IMR-90 (cell line): ENCODE data around the gene FBXW10B. TPM values are rescaled to one million over a fixed set of nuclear protein-coding genes. Genes with fewer than 3 reads are reported as not detected.

Source experiments
- ATAC-seq: fragments of 200-7000 bp; cut with Tn5 transposase; 2 replicates; pipeline ENCODE4 v1.9.1; 2020; ENCODE audit warnings: low read depth, mild to moderate bottlenecking, moderate library complexity
- BruUV-seq: library from RNA; stranded (reverse); fragments of 400-500 nt; replicated peaks from 2 replicates; lab custom pipeline; 2021; lab: Mats Ljungman, UMichigan
- CTCF ChIA-PET: fragments of 300-600 bp; formaldehyde crosslinking; extraction: SDS; loops from one replicate; lab custom pipeline; 2021; ENCODE audit warnings: antibody characterized with exemption; lab: Yijun Ruan, JAX
- POLR2A ChIA-PET: fragments of 300-600 bp; sonication (Branson Sonifier 250); formaldehyde crosslinking; loops from one replicate; lab custom pipeline; 2022; ENCODE audit warnings: antibody characterized with exemption; ENCODE audit not compliant: unreplicated experiment; lab: Charles Lee
- DNase-seq: peaks from one replicate; pipeline ENCODE4 v3.0.0; 2013
- H2AFZ ChIP-seq: replicated peaks from 2 replicates; pipeline ENCODE3; 2013; ENCODE audit warnings: low read length, mild to moderate bottlenecking; ENCODE audit not compliant: poor library complexity
- H2AK5ac ChIP-seq: 2 replicates; pipeline ENCODE4 v1.6.1; 2013; ENCODE audit warnings: low read depth, low read length, inconsistent platforms
- H2AK9ac ChIP-seq: replicated peaks from 2 replicates; pipeline ENCODE3; 2013; ENCODE audit warnings: mild to moderate bottlenecking, low read depth, low read length, moderate library complexity; ENCODE audit not compliant: poor library complexity
- H2BK120ac ChIP-seq: 2 replicates; pipeline ENCODE4 v1.6.1; 2013; ENCODE audit warnings: low read depth, low read length, inconsistent platforms
- H2BK15ac ChIP-seq: 3 replicates; pipeline ENCODE4 v1.6.1; 2013; ENCODE audit warnings: low read depth, low read length, inconsistent platforms
- H2BK20ac ChIP-seq: 2 replicates; pipeline ENCODE4 v1.6.1; 2013; ENCODE audit warnings: low read depth, mild to moderate bottlenecking, inconsistent platforms, low read length, moderate library complexity
- H2BK5ac ChIP-seq: 2 replicates; pipeline ENCODE4 v1.6.1; 2013; ENCODE audit warnings: mild to moderate bottlenecking, low read depth, low read length, inconsistent platforms; ENCODE audit not compliant: poor library complexity, severe bottlenecking
- H3K14ac ChIP-seq: replicated peaks from 2 replicates; pipeline ENCODE4 v1.6.1; 2013; ENCODE audit warnings: low read depth, low read length, inconsistent platforms
- H3K18ac ChIP-seq: 2 replicates; pipeline ENCODE4 v1.6.1; 2013; ENCODE audit warnings: low read depth, low read length, control low read depth
- H3K23ac ChIP-seq: 2 replicates; pipeline ENCODE4 v1.6.1; 2013; ENCODE audit warnings: low read depth, low read length, inconsistent platforms
- H3K27ac ChIP-seq: 2 replicates; pipeline ENCODE4 v1.5.1; 2013; ENCODE audit warnings: mild to moderate bottlenecking, control low read depth, low read length; ENCODE audit not compliant: insufficient read depth
- H3K27me3 ChIP-seq: 2 replicates; pipeline ENCODE4 v1.6.1; 2013; ENCODE audit warnings: low read length; ENCODE audit not compliant: control insufficient read depth, insufficient read depth
- H3K36me3 ChIP-seq: 2 replicates; pipeline ENCODE4 v1.6.1; 2013; ENCODE audit warnings: low read length, mixed read lengths; ENCODE audit not compliant: control insufficient read depth, insufficient read depth
- H3K4ac ChIP-seq: 2 replicates; pipeline ENCODE4 v1.6.1; 2013; ENCODE audit warnings: low read depth, low read length, inconsistent platforms
- H3K4me1 ChIP-seq: 2 replicates; pipeline ENCODE4 v1.6.1; 2013; ENCODE audit warnings: low read length, mixed read lengths; ENCODE audit not compliant: control insufficient read depth, insufficient read depth
- H3K4me2 ChIP-seq: 2 replicates; pipeline ENCODE4 v1.6.1; 2013; ENCODE audit warnings: low read depth, mild to moderate bottlenecking, control low read depth, low read length, moderate library complexity
- H3K4me3 ChIP-seq: 2 replicates; pipeline ENCODE4 v1.5.1; 2013; ENCODE audit warnings: low read depth, mild to moderate bottlenecking, control low read depth, low read length, moderate library complexity; ENCODE audit not compliant: insufficient read depth
- H3K56ac ChIP-seq: 2 replicates; pipeline ENCODE4 v1.6.1; 2013; ENCODE audit warnings: low read length, inconsistent platforms; ENCODE audit not compliant: insufficient read depth; ENCODE audit errors: extremely low read depth
- H3K79me1 ChIP-seq, 2 experiments: 2 replicates each; pipeline ENCODE4 v1.6.1; 2013; ENCODE audit warnings: low read length in 2 of 2, inconsistent platforms in 1 of 2, low read depth in 1 of 2
- H3K9ac ChIP-seq: 2 replicates; pipeline ENCODE4 v1.6.1; 2013; ENCODE audit warnings: low read depth, low read length, control low read depth
- H3K9me1 ChIP-seq: 2 replicates; pipeline ENCODE4 v1.6.1; 2013; ENCODE audit warnings: low read length, inconsistent platforms; ENCODE audit not compliant: insufficient read depth
- H3K9me3 ChIP-seq: 2 replicates; pipeline ENCODE4 v1.6.1; 2013; ENCODE audit warnings: low read length; ENCODE audit not compliant: control insufficient read depth, insufficient read depth
- H4K20me1 ChIP-seq: 2 replicates; pipeline ENCODE4 v1.6.1; 2013; ENCODE audit warnings: low read length, inconsistent platforms; ENCODE audit not compliant: insufficient read depth
- H4K5ac ChIP-seq: 2 replicates; pipeline ENCODE4 v1.6.1; 2013; ENCODE audit warnings: mild to moderate bottlenecking, low read depth, low read length, control low read depth
- H4K8ac ChIP-seq, 2 experiments: 2 replicates each; pipeline ENCODE4 v1.6.1; 2013; ENCODE audit warnings: low read depth in 2 of 2, low read length in 2 of 2, control low read depth in 1 of 2, inconsistent platforms in 1 of 2
- H4K91ac ChIP-seq: 2 replicates; pipeline ENCODE4 v1.6.1; 2013; ENCODE audit warnings: low read depth, low read length, inconsistent platforms; ENCODE audit not compliant: insufficient read depth
- BHLHE40 ChIP-seq: fragments of 150-350 bp; IDR thresholded peaks from 2 replicates; pipeline ENCODE4 v1.6.1; 2016; ENCODE audit warnings: mild to moderate bottlenecking, low read depth, low read length
- CEBPB ChIP-seq: IDR thresholded peaks from 2 replicates; pipeline ENCODE4 v1.6.1; 2012; ENCODE audit warnings: low read depth, low read length, improper control_type of control experiment
- CHD1 ChIP-seq: IDR thresholded peaks from 2 replicates; pipeline ENCODE4 v1.6.1; 2012; ENCODE audit warnings: low read depth, low read length, improper control_type of control experiment
- FOS ChIP-seq: fragments of 150-350 bp; IDR thresholded peaks from 2 replicates; pipeline ENCODE4 v1.6.1; 2016; ENCODE audit warnings: low read depth, low read length
- MAFK ChIP-seq: IDR thresholded peaks from 2 replicates; pipeline ENCODE4 v1.6.1; 2012; ENCODE audit warnings: low read depth, low read length, improper control_type of control experiment
- MAZ ChIP-seq: IDR thresholded peaks from 2 replicates; pipeline ENCODE4 v1.6.1; 2012; ENCODE audit warnings: low read depth, mild to moderate bottlenecking, low read length, improper control_type of control experiment, moderate library complexity, borderline replicate concordance
- MXI1 ChIP-seq: IDR thresholded peaks from 2 replicates; pipeline ENCODE4 v1.6.1; 2012; ENCODE audit warnings: low read depth, mild to moderate bottlenecking, low read length, moderate library complexity, borderline replicate concordance
- NFE2L2 ChIP-seq: fragments of 150-350 bp; IDR thresholded peaks from 2 replicates; pipeline ENCODE4 v1.6.1; 2016; ENCODE audit warnings: low read depth, mild to moderate bottlenecking, low read length
- POLR2A ChIP-seq: IDR thresholded peaks from 2 replicates; pipeline ENCODE4 v1.6.1; 2012; ENCODE audit warnings: mild to moderate bottlenecking, low read depth, low read length
- RAD21 ChIP-seq: IDR thresholded peaks from 2 replicates; pipeline ENCODE4 v1.6.1; 2012; ENCODE audit warnings: low read length, improper control_type of control experiment
- RCOR1 ChIP-seq: IDR thresholded peaks from 2 replicates; pipeline ENCODE4 v1.6.1; 2012; ENCODE audit warnings: mild to moderate bottlenecking, low read length, improper control_type of control experiment; ENCODE audit not compliant: insufficient replicate concordance
- RFX5 ChIP-seq: IDR thresholded peaks from 2 replicates; pipeline ENCODE4 v1.8.0; 2012; ENCODE audit warnings: low read depth, mild to moderate bottlenecking, low read length, moderate library complexity
- SMC3 ChIP-seq: fragments of 150-350 bp; IDR thresholded peaks from 2 replicates; pipeline ENCODE4 v1.6.1; 2016; ENCODE audit warnings: low read depth, mild to moderate bottlenecking, antibody characterized with exemption, low read length, moderate library complexity
- WGBS, 2 experiments: methylation state at CpG; one replicate each; pipeline versions ENCODE4 v1.1.5 to v1.1.7; 2013; ENCODE audit warnings: missing lambda C conversion rate in 2 of 2; ENCODE audit not compliant: insufficient read length in 1 of 2; ENCODE audit errors: extremely low coverage in 2 of 2; 5-methylcytosine and 5-hydroxymethylcytosine counted together
- dilution Hi-C: fragments of 300-500 bp; cut with HindIII; formaldehyde crosslinking; loops from one replicate; pipeline ENCODE4 v1.14.3; 2018; ENCODE audit warnings: low sequenced_read_pairs; ENCODE audit not compliant: unreplicated experiment
- in situ Hi-C: fragments of 300-500 bp; cut with MboI; formaldehyde crosslinking; loops from 3 replicates; pipeline ENCODE4 v1.14.3; 2019; ENCODE audit warnings: low sequenced_read_pairs, inconsistent platforms, mixed read lengths
- intact Hi-C: fragments of 100-400 bp; cut with micrococcal nuclease; formaldehyde crosslinking; loops from 2 replicates; pipeline ENCODE4 v1.10.0; 2022
- polyA plus RNA-seq, 3 experiments: library from polyadenylated mRNA; depleted of rRNA; stranded (reverse); fragments of >200 nt; gene quantifications; 2 replicates each; pipeline ENCODE4 v1.2.3, GENCODE V29; 2012; ENCODE audit warnings: low replicate concordance in 1 of 3
- total RNA-seq: library from RNA; depleted of rRNA; stranded (reverse); fragments of >200 nt; gene quantifications from 2 replicates; pipeline ENCODE4 v1.2.3, GENCODE V29; 2012
- TF ChIP-seq, protein P1 (sequence below): conservative IDR thresholded peaks from 2 replicates; pipeline ENCODE4 v1.5.1; 2012; ENCODE audit warnings: mild to moderate bottlenecking, low read depth, low read length, improper control_type of control experiment
- TF ChIP-seq, protein P2 (sequence below): fragments of 150-350 bp; IDR thresholded peaks from 2 replicates; pipeline ENCODE4 v1.6.1; 2017; ENCODE audit warnings: mild to moderate bottlenecking, antibody characterized with exemption, low read length, low read depth
- TF ChIP-seq, protein P3 (sequence below): fragments of 150-350 bp; IDR thresholded peaks from 2 replicates; pipeline ENCODE4 v1.6.1; 2016; ENCODE audit warnings: low read depth, mild to moderate bottlenecking, low read length, moderate library complexity, borderline replicate concordance

The FBXW10B gene
- total and polyA plus RNA-seq, 2 of the 4 experiments (the other 2 are of a cell fraction), result under 0.01 to 0.43 TPM

DNA sequence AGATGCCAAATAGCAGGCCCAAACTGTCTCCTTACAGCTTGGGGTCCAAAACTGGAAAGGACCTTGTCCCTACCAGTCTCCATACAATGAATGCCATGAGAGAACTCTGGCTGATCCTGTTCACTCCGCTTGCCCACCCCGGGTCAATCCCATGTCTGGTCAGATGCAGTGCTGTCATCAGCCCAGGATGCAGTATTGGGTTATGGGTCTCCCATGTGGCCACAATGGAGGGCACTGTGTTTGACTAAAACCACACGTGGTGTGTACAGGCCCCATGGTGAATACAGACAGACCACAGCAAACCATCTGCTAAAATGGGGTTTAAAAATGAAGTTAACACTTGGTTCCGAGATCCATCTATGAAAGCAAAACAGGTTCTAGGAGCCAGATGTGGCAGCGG, 44.2 kb upstream of the FBXW10B start:
- WGBS, 2 experiments, result 100% methylated on average over 2 of the region's 5 CpGs; no CpG with 5 or more reads in 1 of the 2 experiments
- Histone ChIP-seq H2AK9ac (no peak overlapping the region), H2AFZ (no peak overlapping the region), H4K20me1 (no peaks in the 10 kb centered on the region), H2BK120ac (no peak overlapping the region), H3K18ac (no peak overlapping the region), H3K27me3 (no peaks in the 10 kb centered on the region), H3K27ac (no peak overlapping the region), H3K14ac (no peak overlapping the region), H3K9ac (no peak overlapping the region), H3K4me1 (peaks cover 3% of the 10 kb centered on the region; the same call in 1 of the 2 replicates), H2BK15ac (no peak overlapping the region), H3K9me3 (no peaks in the 10 kb centered on the region), H3K9me1 (no peaks in the 10 kb centered on the region; the same call in 1 of the 2 replicates), H3K4me3 (no peak overlapping the region), H3K4ac (no peak overlapping the region), H4K8ac (no peak overlapping the region), H2BK20ac (no peak overlapping the region), H3K36me3 (peaks cover 4% of the 10 kb centered on the region), H3K23ac (no peak overlapping the region), H3K4me2 (no peak overlapping the region), H4K5ac (no peak overlapping the region), H4K91ac (no peak overlapping the region), H3K79me1 (no peaks in the 10 kb centered on the region), H2BK5ac (no peak overlapping the region), H2AK5ac (no peak overlapping the region), H3K56ac (no peak overlapping the region)
- DNase-seq (no peak), ATAC-seq (no peak)
- BruUV-seq, result no TSS peak
- TF ChIP-seq BHLHE40 (no peak), POLR2A (no peak), SMC3 (no peak), RAD21 (no peak), NFE2L2 (no peak), MXI1 (no peak), RFX5 (no peak), MAZ (no peak), RCOR1 (no peak), CEBPB (no peak), FOS (no peak), MAFK (no peak), CHD1 (no peak)
- TF ChIP-seq, protein P1, sequence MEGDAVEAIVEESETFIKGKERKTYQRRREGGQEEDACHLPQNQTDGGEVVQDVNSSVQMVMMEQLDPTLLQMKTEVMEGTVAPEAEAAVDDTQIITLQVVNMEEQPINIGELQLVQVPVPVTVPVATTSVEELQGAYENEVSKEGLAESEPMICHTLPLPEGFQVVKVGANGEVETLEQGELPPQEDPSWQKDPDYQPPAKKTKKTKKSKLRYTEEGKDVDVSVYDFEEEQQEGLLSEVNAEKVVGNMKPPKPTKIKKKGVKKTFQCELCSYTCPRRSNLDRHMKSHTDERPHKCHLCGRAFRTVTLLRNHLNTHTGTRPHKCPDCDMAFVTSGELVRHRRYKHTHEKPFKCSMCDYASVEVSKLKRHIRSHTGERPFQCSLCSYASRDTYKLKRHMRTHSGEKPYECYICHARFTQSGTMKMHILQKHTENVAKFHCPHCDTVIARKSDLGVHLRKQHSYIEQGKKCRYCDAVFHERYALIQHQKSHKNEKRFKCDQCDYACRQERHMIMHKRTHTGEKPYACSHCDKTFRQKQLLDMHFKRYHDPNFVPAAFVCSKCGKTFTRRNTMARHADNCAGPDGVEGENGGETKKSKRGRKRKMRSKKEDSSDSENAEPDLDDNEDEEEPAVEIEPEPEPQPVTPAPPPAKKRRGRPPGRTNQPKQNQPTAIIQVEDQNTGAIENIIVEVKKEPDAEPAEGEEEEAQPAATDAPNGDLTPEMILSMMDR, result no peak
- TF ChIP-seq, protein P2, sequence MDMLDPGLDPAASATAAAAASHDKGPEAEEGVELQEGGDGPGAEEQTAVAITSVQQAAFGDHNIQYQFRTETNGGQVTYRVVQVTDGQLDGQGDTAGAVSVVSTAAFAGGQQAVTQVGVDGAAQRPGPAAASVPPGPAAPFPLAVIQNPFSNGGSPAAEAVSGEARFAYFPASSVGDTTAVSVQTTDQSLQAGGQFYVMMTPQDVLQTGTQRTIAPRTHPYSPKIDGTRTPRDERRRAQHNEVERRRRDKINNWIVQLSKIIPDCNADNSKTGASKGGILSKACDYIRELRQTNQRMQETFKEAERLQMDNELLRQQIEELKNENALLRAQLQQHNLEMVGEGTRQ, result no peak
- TF ChIP-seq, protein P3, sequence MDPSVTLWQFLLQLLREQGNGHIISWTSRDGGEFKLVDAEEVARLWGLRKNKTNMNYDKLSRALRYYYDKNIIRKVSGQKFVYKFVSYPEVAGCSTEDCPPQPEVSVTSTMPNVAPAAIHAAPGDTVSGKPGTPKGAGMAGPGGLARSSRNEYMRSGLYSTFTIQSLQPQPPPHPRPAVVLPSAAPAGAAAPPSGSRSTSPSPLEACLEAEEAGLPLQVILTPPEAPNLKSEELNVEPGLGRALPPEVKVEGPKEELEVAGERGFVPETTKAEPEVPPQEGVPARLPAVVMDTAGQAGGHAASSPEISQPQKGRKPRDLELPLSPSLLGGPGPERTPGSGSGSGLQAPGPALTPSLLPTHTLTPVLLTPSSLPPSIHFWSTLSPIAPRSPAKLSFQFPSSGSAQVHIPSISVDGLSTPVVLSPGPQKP, result no peak
- in situ Hi-C loops (loop anchor here (25.0 kb wide), 1 partner anchor 401 kb away; the partner anchor contains the start of gene PMP22), dilution Hi-C loops (no loop called here), intact Hi-C loops (no loop called here)
- ChIA-PET CTCF (interaction anchor here (0.6 kb wide), 1 partner anchor 12 kb away, joined by 3 read pairs; no protein-coding TSS in a partner anchor), POLR2A (no interaction called here)
